SK-N-SH (cell line): ENCODE results near the gene PMP22. TPM values are rescaled to one million over a fixed set of nuclear protein-coding genes. Genes with fewer than 3 reads are reported as not detected.

Experiments
- CTCF ChIA-PET: fragments of 300-600, 350-600 bp; formaldehyde crosslinking; extraction: SDS; loops from one replicate; lab custom pipeline; 2021; lab: Yijun Ruan, JAX
- POLR2A ChIA-PET: fragments of 350-600 bp; sonication (Branson Sonifier 250); formaldehyde crosslinking; extraction: SDS; loops from one replicate; lab custom pipeline; 2020; ENCODE audit warnings: antibody characterized with exemption, inconsistent platforms; lab: Yijun Ruan, JAX
- DNase-seq: peaks from one replicate; pipeline ENCODE4 v3.0.0; 2012
- H2AFZ ChIP-seq: fragments of 200-600 bp; sonication (generic); 2 replicates; pipeline ENCODE4 v1.8.1; 2016; ENCODE audit warnings: antibody characterized with exemption, mild to moderate bottlenecking, low read depth
- H3F3A ChIP-seq: fragments of 200-600 bp; sonication (generic); replicated peaks from 2 replicates; pipeline ENCODE3; 2016; ENCODE audit warnings: antibody characterized with exemption, mild to moderate bottlenecking; ENCODE audit not compliant: insufficient read depth
- H3K27ac ChIP-seq, 2 experiments: fragments of 200-500 bp in 1 of 2; fragments of 200-600 bp in 1 of 2; sonication (Bioruptor generic) in 1 of 2; sonication (generic), shearing (Covaris generic) in 1 of 2; 2 replicates each; pipeline versions ENCODE4 v1.5.1 to v1.6.1; 2014 to 2016; ENCODE audit warnings: low read depth in 2 of 2, inconsistent platforms in 1 of 2, low read length in 1 of 2, mild to moderate bottlenecking in 1 of 2, mixed read lengths in 1 of 2
- H3K27me3 ChIP-seq: fragments of 200-600 bp; sonication (generic), shearing (Covaris generic); 2 replicates; pipeline ENCODE4 v1.6.1; 2016; ENCODE audit warnings: mixed run types; ENCODE audit not compliant: insufficient read depth
- H3K36me3 ChIP-seq, 2 experiments: fragments of 200-500 bp in 1 of 2; fragments of 200-600 bp in 1 of 2; sonication (Bioruptor generic) in 1 of 2; sonication (generic) in 1 of 2; replicated peaks in 1 of 2; 2 replicates each; pipeline versions ENCODE3 to v1.5.1; 2014 to 2016; ENCODE audit warnings: low read length in 1 of 2, mild to moderate bottlenecking in 1 of 2; ENCODE audit not compliant: insufficient read depth in 2 of 2, control insufficient read depth in 1 of 2
- H3K4me1 ChIP-seq, 2 experiments: fragments of 200-500 bp in 1 of 2; fragments of 200-600 bp in 1 of 2; sonication (Bioruptor generic) in 1 of 2; sonication (generic), shearing (Covaris generic) in 1 of 2; 2 replicates each; pipeline versions ENCODE4 v1.5.1 to v1.6.1; 2014 to 2016; ENCODE audit warnings: low read depth in 1 of 2, low read length in 1 of 2, mixed run types in 1 of 2; ENCODE audit not compliant: insufficient read depth in 2 of 2, control insufficient read depth in 1 of 2
- H3K4me2 ChIP-seq: fragments of 200-600 bp; sonication (generic), shearing (Covaris generic); 2 replicates; pipeline ENCODE4 v1.6.1; 2017; ENCODE audit warnings: mixed run types
- H3K4me3 ChIP-seq, 2 experiments: fragments of 200-500 bp in 1 of 2; fragments of 200-600 bp in 1 of 2; sonication (Bioruptor generic) in 1 of 2; sonication (generic), shearing (Covaris generic) in 1 of 2; 2 replicates each; pipeline versions ENCODE4 v1.5.1 to v1.8.1; 2014 to 2016; ENCODE audit warnings: low read depth in 2 of 2, inconsistent platforms in 1 of 2, low read length in 1 of 2, mild to moderate bottlenecking in 1 of 2, mixed read lengths in 1 of 2, moderate library complexity in 1 of 2
- H3K79me2 ChIP-seq: fragments of 200-600 bp; sonication (generic); 2 replicates; pipeline ENCODE4 v1.8.1; 2017; ENCODE audit warnings: mild to moderate bottlenecking; ENCODE audit not compliant: insufficient read depth
- H3K9ac ChIP-seq: fragments of 200-600 bp; sonication (generic); 2 replicates; pipeline ENCODE4 v1.6.1; 2017; ENCODE audit warnings: mixed run types
- H3K9me2 ChIP-seq: fragments of 200-600 bp; sonication (generic); 2 replicates; pipeline ENCODE4 v1.6.1; 2017; ENCODE audit warnings: mixed run types
- H3K9me3 ChIP-seq: fragments of 200-600 bp; sonication (generic); 2 replicates; pipeline ENCODE4 v1.6.1; 2017; ENCODE audit warnings: mixed run types, mild to moderate bottlenecking, moderate library complexity
- H4K20me1 ChIP-seq: fragments of 200-600 bp; sonication (generic); 2 replicates; pipeline ENCODE4 v1.6.1; 2017; ENCODE audit warnings: mild to moderate bottlenecking, mixed run types; ENCODE audit not compliant: insufficient read depth
- CHD2 ChIP-seq: fragments of 150-350 bp; IDR thresholded peaks from 2 replicates; pipeline ENCODE4 v1.6.1; 2018; ENCODE audit warnings: low read length; ENCODE audit not compliant: partially characterized antibody
- FOXJ3 ChIP-seq: sonication (generic); formaldehyde crosslinking; IDR thresholded peaks from 2 replicates; pipeline ENCODE4 v1.5.1; 2020; ENCODE audit warnings: mild to moderate bottlenecking, missing genetic modification reagents
- MEF2A ChIP-seq: IDR thresholded peaks from 2 replicates; pipeline ENCODE4 v1.4.0; 2012; ENCODE audit warnings: low read depth, borderline replicate concordance
- REST ChIP-seq: IDR thresholded peaks from 2 replicates; pipeline ENCODE4 v1.6.1; 2012; ENCODE audit warnings: mild to moderate bottlenecking, low read depth, low read length, moderate library complexity
- USF2 ChIP-seq: fragments of 150-350 bp; IDR thresholded peaks from 2 replicates; pipeline ENCODE4 v1.6.1; 2017; ENCODE audit warnings: antibody characterized with exemption, low read length, low read depth, borderline replicate concordance
- WGBS: methylation state at CpG from one replicate; pipeline ENCODE4 v1.1.6; 2017; ENCODE audit warnings: low lambda C conversion rate; 5-methylcytosine and 5-hydroxymethylcytosine counted together
- polyA plus RNA-seq, 3 experiments: library from polyadenylated mRNA; depleted of rRNA; stranded (reverse); fragments of >200 nt; gene quantifications; 2 replicates each; pipeline ENCODE4 v1.2.3, GENCODE V29; 2012

The PMP22 gene
- polyA plus RNA-seq, 1 of the 3 experiments (the other 2 are of a cell fraction) = 82.5 TPM

- H2AFZ ChIP-seq = no peak overlapping the region
- no peaks in the 10 kb centered on the region for H3K36me3 ChIP-seq
- POLR2A ChIA-PET = no interaction called here
- TF ChIP-seq REST (peak; percentile 63; the same call in 1 of the 2 replicates), CHD2 (no peak)
- no peak overlapping the region for H3K9ac ChIP-seq
- WGBS = 25% methylated on average over 2 of the region's 2 CpGs
- no peaks in the 10 kb centered on the region for H3F3A ChIP-seq
- CTCF ChIA-PET = interaction anchor here (0.6 kb wide), 1 partner anchor 317 kb away, joined by 3 read pairs; no protein-coding TSS in a partner anchor
- H3K27ac ChIP-seq = no peak overlapping the region; a peak in 1 of 4 replicates
- H3K4me2 ChIP-seq = no peak overlapping the region
- no peaks in the 10 kb centered on the region for H4K20me1 ChIP-seq
- H3K4me1 ChIP-seq = no peaks in the 10 kb centered on the region; a peak in 1 of 4 replicates
- no peaks in the 10 kb centered on the region for H3K9me2 ChIP-seq
- H3K4me3 ChIP-seq = no peak overlapping the region
- DNase-seq = no peak
- H3K27me3 ChIP-seq = no peaks in the 10 kb centered on the region
- H3K79me2 ChIP-seq = no peaks in the 10 kb centered on the region
- no peaks in the 10 kb centered on the region for H3K9me3 ChIP-seq
These were observed 44.3 kb downstream of the PMP22 start for GRCh38 chr17:15220785-15221184.

DNA sequence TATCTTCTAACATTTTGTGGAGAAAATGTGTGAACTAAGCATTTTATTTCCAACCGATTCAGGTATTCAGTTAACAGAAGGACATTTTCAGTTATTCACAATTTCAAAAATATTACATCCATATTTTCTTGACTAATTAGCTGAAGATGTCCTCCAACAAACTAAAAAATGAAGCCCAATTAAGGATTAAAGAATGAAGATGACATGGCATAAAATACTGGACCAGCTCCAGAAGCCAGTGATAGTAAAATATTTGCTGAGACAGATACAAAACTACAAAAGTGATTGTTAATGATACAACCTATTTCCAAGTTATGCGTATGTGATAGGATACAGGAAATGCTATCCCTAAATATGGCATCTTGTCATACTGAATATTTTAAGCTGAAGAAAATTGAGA is 48.6 kb downstream of the PMP22 start:
- DNase-seq = no peak
- Histone ChIP-seq H3K9me2 (no peaks in the 10 kb centered on the region), H3K36me3 (no peaks in the 10 kb centered on the region)
- TF ChIP-seq REST = no peak
- no peak for TF ChIP-seq MEF2A
- TF ChIP-seq FOXJ3 (CRISPR knock-in tag) = no peak
- no peak for TF ChIP-seq USF2
- TF ChIP-seq, all 33 proteins: peak for 0
- no peak overlapping the region for H3K27ac ChIP-seq
- H3K9ac ChIP-seq = no peak overlapping the region
- H4K20me1 ChIP-seq = no peaks in the 10 kb centered on the region
- no peaks in the 10 kb centered on the region for H3K27me3 ChIP-seq
- no peaks in the 10 kb centered on the region for H3K79me2 ChIP-seq
- ChIA-PET POLR2A (no interaction called here), CTCF (interaction anchor here (1.0 kb wide), 1 partner anchor 40 kb away, joined by 3 read pairs; no protein-coding TSS in a partner anchor)
- H3K4me3 ChIP-seq = no peak overlapping the region
- WGBS = 88% methylated on average over 2 of the region's 2 CpGs
- H3K4me2 ChIP-seq = no peak overlapping the region
- H3K9me3 ChIP-seq = no peaks in the 10 kb centered on the region
- H3K4me1 ChIP-seq = no peaks in the 10 kb centered on the region; a peak in 1 of 4 replicates
- H2AFZ ChIP-seq = no peak overlapping the region
- H3F3A ChIP-seq = no peaks in the 10 kb centered on the region
